ENCODE results near the gene MTR.

MTR gene

DNA sequence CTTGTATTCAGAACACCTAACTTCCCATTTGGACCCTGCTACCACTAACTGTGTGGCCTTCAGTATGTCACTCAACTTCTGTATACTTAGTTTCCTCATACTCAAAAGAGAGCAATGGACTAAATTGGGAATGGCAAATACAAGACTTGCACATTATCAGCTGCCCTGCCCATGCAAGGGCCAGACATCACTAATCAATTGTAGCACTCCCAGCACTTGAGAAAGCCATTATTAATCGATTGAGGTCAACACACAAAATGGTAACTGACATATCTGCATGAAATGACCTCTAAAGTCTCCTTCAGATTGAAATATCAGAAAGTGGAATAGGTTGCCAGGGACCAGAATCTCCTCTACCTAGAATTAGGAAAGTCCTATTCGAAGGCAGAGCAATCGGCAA lies 149.9 kb downstream of the MTR start:
- no peaks in the 10 kb centered on the region for H3K9me3 ChIP-seq
- H3K4me1 ChIP-seq: no peaks in the 10 kb centered on the region
- no peaks in the 10 kb centered on the region for H3K27me3 ChIP-seq
- H3K27ac ChIP-seq: no peak overlapping the region
- no peaks in the 10 kb centered on the region for H3K36me3 ChIP-seq
- intact Hi-C loops (cut with DNase I; ENCODE audit: low total_unique reads): no loop called here
- TF ChIP-seq, protein P1, sequence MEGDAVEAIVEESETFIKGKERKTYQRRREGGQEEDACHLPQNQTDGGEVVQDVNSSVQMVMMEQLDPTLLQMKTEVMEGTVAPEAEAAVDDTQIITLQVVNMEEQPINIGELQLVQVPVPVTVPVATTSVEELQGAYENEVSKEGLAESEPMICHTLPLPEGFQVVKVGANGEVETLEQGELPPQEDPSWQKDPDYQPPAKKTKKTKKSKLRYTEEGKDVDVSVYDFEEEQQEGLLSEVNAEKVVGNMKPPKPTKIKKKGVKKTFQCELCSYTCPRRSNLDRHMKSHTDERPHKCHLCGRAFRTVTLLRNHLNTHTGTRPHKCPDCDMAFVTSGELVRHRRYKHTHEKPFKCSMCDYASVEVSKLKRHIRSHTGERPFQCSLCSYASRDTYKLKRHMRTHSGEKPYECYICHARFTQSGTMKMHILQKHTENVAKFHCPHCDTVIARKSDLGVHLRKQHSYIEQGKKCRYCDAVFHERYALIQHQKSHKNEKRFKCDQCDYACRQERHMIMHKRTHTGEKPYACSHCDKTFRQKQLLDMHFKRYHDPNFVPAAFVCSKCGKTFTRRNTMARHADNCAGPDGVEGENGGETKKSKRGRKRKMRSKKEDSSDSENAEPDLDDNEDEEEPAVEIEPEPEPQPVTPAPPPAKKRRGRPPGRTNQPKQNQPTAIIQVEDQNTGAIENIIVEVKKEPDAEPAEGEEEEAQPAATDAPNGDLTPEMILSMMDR (IDR thresholded peaks at IDR 0.05): no peak
- DNase-seq: no peak
- no peak overlapping the region for H3K4me3 ChIP-seq

DNA sequence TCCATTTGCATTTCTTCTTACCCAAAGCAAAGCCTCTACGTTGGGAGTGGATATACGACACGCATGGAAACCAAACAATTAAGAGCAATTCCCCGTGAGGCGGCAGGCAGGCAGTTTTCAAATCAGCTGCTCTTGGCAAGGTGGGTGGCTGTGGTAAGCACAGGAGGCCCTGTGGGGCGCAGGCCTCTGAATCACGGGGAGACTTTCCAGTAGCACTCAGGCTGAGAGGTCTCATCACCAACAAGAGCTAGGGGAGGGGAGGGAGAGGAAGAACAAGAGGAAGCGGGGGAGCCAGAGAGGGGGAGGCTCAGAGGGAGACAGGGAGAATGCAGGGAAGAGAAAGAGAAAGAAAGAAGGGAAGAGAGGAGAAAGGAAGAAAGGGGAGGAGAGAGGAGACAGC lies 152.7 kb downstream of the MTR start:
- no peaks in the 10 kb centered on the region for H3K36me3 ChIP-seq
- no peak for DNase-seq
- H3K9me3 ChIP-seq: no peaks in the 10 kb centered on the region
- intact Hi-C loops (cut with DNase I; ENCODE audit: low total_unique reads): no loop called here
- peaks cover 0 to 11% (median 5%) of the 10 kb centered on the region in 4 donors for H3K4me1 ChIP-seq
- TF ChIP-seq, protein P1 (IDR thresholded peaks at IDR 0.05): no peak
- no peaks in the 10 kb centered on the region for H3K27me3 ChIP-seq
- no peak overlapping the region for H3K4me3 ChIP-seq
- H3K27ac ChIP-seq: no peak overlapping the region

DNA sequence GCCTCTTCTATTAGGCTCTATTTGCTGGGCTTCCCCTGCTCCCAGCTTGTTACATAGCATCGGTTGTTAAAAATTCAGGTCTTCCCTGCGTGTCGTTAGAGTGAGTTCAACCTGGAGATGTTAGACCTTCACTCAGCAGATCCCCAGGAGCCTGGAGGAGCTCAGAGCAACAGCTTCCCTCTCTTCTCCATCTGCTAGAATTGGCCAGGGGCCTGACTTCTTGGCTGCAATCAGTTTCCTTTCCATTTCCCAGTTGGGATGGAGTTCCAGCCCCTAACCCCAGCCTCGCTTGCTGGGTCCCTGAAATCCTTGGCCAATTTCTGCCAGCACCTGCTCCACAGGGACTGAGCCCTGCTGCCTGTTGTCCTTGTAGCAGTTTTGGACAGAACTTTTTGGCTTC lies 153.3 kb downstream of the MTR start:
- no peak for DNase-seq
- no peak overlapping the region for H3K27ac ChIP-seq
- intact Hi-C loops (cut with DNase I; ENCODE audit: low total_unique reads): no loop called here

DNA sequence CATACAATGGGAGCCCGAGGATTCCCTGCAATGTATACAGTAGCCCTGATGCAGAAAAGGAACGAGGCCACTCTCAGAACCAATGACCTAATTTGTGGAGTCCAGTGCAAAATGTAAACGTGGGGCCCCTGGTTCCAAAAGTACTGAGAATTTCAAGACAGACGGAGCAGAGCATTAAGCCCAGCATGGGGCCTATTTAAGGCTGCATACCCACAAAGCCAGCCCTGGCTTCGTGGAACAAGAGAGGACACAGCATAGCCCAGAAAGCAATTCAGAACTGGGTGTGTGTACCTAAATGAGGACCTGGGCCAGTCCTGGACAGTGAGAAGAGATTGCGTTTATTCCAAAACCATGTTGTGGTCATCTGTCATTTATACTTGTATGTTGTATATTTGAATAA lies 153.9 kb downstream of the MTR start:
- Histone ChIP-seq H3K27me3 (no peaks in the 10 kb centered on the region), H3K36me3 (no peaks in the 10 kb centered on the region), H3K4me3 (no peak overlapping the region), H3K27ac (no peak overlapping the region), H3K4me1 (peaks cover 0 to 23% (median 6%) of the 10 kb centered on the region in 4 donors), H3K9me3 (no peaks in the 10 kb centered on the region)
- no peak for DNase-seq
- TF ChIP-seq, protein P1 (IDR thresholded peaks at IDR 0.05): no peak
- intact Hi-C loops (cut with DNase I; ENCODE audit: low total_unique reads): no loop called here

More for the DNA sequence above, 153.3 kb downstream of the MTR start:
- Histone ChIP-seq H3K36me3 (no peaks in the 10 kb centered on the region), H3K4me3 (no peak overlapping the region), H3K27me3 (no peaks in the 10 kb centered on the region), H3K4me1 (peaks cover 0 to 17% (median 6%) of the 10 kb centered on the region in 4 donors), H3K9me3 (no peaks in the 10 kb centered on the region)
- TF ChIP-seq, protein P1 (IDR thresholded peaks at IDR 0.05): no peak

DNA sequence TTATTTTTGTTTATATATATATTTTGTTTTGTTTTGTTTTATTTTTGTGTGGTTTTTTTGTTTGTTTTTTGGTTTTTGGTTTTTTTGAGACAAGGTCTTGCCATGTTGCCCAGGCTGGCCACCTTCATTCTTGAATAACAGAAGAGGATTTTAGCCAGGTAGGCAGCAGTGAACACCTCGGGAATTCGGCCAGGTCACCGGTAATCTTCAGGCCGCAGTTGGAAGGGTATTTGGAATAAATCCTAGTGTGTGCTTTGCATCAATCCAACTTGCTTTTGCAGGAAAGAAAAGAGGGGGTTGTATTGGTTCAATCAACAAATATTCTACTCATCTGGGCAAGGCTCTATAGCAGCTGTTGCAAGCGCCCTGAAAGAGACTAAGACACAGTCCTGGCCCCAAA lies 155.3 kb downstream of the MTR start:
- TF ChIP-seq, protein P1 (IDR thresholded peaks at IDR 0.05): no peak

DNA sequence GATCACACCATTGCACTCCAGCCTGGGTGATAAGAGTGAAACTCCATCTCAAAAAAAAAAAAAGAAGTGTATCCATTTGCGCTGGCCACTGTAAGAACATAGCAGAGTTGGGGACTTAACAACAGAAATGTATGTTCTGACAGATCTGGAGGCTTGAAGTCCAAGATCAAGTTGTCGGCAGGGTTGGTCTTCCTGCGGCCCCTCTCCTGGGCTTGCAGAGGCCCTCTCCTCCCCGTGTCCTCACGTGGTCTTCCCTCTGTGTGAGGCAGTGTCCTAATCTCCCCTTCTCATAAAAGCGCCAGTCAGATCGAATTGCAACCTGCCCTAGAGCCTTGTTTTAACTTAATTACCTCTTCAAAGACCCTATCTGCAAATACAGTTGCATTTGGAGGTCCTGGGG lies 156.6 kb downstream of the MTR start:
- TF ChIP-seq, protein P1 (IDR thresholded peaks at IDR 0.05): no peak
- DNase-seq: no peak
- no peaks in the 10 kb centered on the region for H3K36me3 ChIP-seq
- peaks cover 0 to 25% (median 6%) of the 10 kb centered on the region in 4 donors for H3K4me1 ChIP-seq
- H3K27me3 ChIP-seq: no peaks in the 10 kb centered on the region
- H3K27ac ChIP-seq: peak overlapping the region in 1 of 2 donors; percentile 69
- H3K4me3 ChIP-seq: no peak overlapping the region
- H3K9me3 ChIP-seq: no peaks in the 10 kb centered on the region
- intact Hi-C loops (cut with DNase I; ENCODE audit: low total_unique reads): no loop called here

More for the DNA sequence above, 155.3 kb downstream of the MTR start:
- Histone ChIP-seq H3K36me3 (no peaks in the 10 kb centered on the region), H3K27ac (no peak overlapping the region), H3K9me3 (no peaks in the 10 kb centered on the region), H3K4me3 (no peak overlapping the region), H3K27me3 (no peaks in the 10 kb centered on the region), H3K4me1 (peaks cover 0 to 25% (median 6%) of the 10 kb centered on the region in 4 donors)
- no peak for DNase-seq
- intact Hi-C loops (cut with DNase I; ENCODE audit: low total_unique reads): no loop called here
